ENCODE results near the gene ATP11A. TPM values are rescaled to one million over a fixed set of nuclear protein-coding genes. Genes with fewer than 3 reads are reported as not detected.
"Not testable (repeated sequence)": the region's sequence is repeated elsewhere in the genome, so short reads cannot be mapped to it uniquely, and the experiment has no call there.

ATP11A gene
- total and polyA plus RNA-seq, 9 donors, result 11.9 to 26.7 (median 21.3) TPM

- no peaks in the 10 kb centered on the region for H3K4me1 ChIP-seq (ENCODE audit: control insufficient read depth, insufficient read depth, low read length)
- H3K36me3 ChIP-seq (ENCODE audit: control insufficient read depth, insufficient read depth, low read length), result peaks cover 2% of the 10 kb centered on the region
- peaks cover 7% of the 10 kb centered on the region for H3K9me3 ChIP-seq (replicated peaks; ENCODE audit: control insufficient read depth, low read depth, low read length)
- 83% methylated on average over 1 of the region's 4 CpGs for WGBS (ENCODE audit: insufficient coverage)
- no peak overlapping the region for H3K4me3 ChIP-seq (ENCODE audit: low read length)
- H3K27me3 ChIP-seq (ENCODE audit: control insufficient read depth, insufficient read depth, low read length), result no peaks in the 10 kb centered on the region
- H3K27ac ChIP-seq (ENCODE audit: low read length), result no peak overlapping the region
- no peak for DNase-seq
Measured at GRCh38 chr13:112795277-112795676, 105.4 kb downstream of the ATP11A start.

- Histone ChIP-seq H3K4me3 (ENCODE audit: low read length) (no peak overlapping the region), H3K36me3 (ENCODE audit: control insufficient read depth, insufficient read depth, low read length) (peaks cover 2% of the 10 kb centered on the region), H3K27me3 (ENCODE audit: control insufficient read depth, insufficient read depth, low read length) (no peaks in the 10 kb centered on the region), H3K4me1 (ENCODE audit: control insufficient read depth, insufficient read depth, low read length) (no peaks in the 10 kb centered on the region), H3K27ac (ENCODE audit: low read length) (no peak overlapping the region), H3K9me3 (replicated peaks; ENCODE audit: control insufficient read depth, low read depth, low read length) (peaks cover 9% of the 10 kb centered on the region)
- WGBS (ENCODE audit: insufficient coverage), result 43% methylated on average over 2 of the region's 9 CpGs
- no peak for DNase-seq
Measured at GRCh38 chr13:112796190-112796915, 106.5 kb downstream of the ATP11A start.

- no peaks in the 10 kb centered on the region for H3K36me3 ChIP-seq (ENCODE audit: control insufficient read depth, insufficient read depth, low read length)
- no peak for DNase-seq
- no peak overlapping the region for H3K4me3 ChIP-seq (ENCODE audit: low read length)
- H3K4me1 ChIP-seq (ENCODE audit: control insufficient read depth, insufficient read depth, low read length), result no peaks in the 10 kb centered on the region
- H3K9me3 ChIP-seq (replicated peaks; ENCODE audit: control insufficient read depth, low read depth, low read length), result peaks cover 9% of the 10 kb centered on the region
- WGBS (ENCODE audit: insufficient coverage), result 100% methylated on average over 1 of the region's 1 CpG
- H3K27ac ChIP-seq (ENCODE audit: low read length), result no peak overlapping the region
- H3K27me3 ChIP-seq (ENCODE audit: control insufficient read depth, insufficient read depth, low read length), result no peaks in the 10 kb centered on the region
Measured at GRCh38 chr13:112799394-112799793, 109.6 kb downstream of the ATP11A start.

- H3K27me3 ChIP-seq (ENCODE audit: control insufficient read depth, insufficient read depth, low read length), result no peaks in the 10 kb centered on the region
- DNase-seq, result no peak
- WGBS (ENCODE audit: insufficient coverage), result no CpG with 5 or more reads among the region's 1 CpG
- no peak overlapping the region for H3K4me3 ChIP-seq (ENCODE audit: low read length)
- peaks cover 9% of the 10 kb centered on the region for H3K9me3 ChIP-seq (replicated peaks; ENCODE audit: control insufficient read depth, low read depth, low read length)
- H3K27ac ChIP-seq (ENCODE audit: low read length), result no peak overlapping the region
- H3K36me3 ChIP-seq (ENCODE audit: control insufficient read depth, insufficient read depth, low read length), result no peaks in the 10 kb centered on the region
- no peaks in the 10 kb centered on the region for H3K4me1 ChIP-seq (ENCODE audit: control insufficient read depth, insufficient read depth, low read length)
Measured at GRCh38 chr13:112800057-112800456, 110.2 kb downstream of the ATP11A start.

GRCh38 chr13:112800807-112801206 lies 111.0 kb downstream of the ATP11A start:
- not testable (repeated sequence) for H3K27me3 ChIP-seq (ENCODE audit: control insufficient read depth, insufficient read depth, low read length); H3K27ac ChIP-seq (ENCODE audit: low read length); H3K9me3 ChIP-seq (replicated peaks; ENCODE audit: control insufficient read depth, low read depth, low read length); DNase-seq; H3K4me1 ChIP-seq (ENCODE audit: control insufficient read depth, insufficient read depth, low read length); H3K36me3 ChIP-seq (ENCODE audit: control insufficient read depth, insufficient read depth, low read length); H3K4me3 ChIP-seq (ENCODE audit: low read length)
- WGBS (ENCODE audit: insufficient coverage), result no CpG with 5 or more reads among the region's 6 CpGs

GRCh38 chr13:112802802-112803195 lies 113.0 kb downstream of the ATP11A start:
- no peak for DNase-seq
- no CpG with 5 or more reads among the region's 2 CpGs for WGBS (ENCODE audit: insufficient coverage)
- Histone ChIP-seq H3K4me1 (ENCODE audit: control insufficient read depth, insufficient read depth, low read length) (no peaks in the 10 kb centered on the region), H3K4me3 (ENCODE audit: low read length) (no peak overlapping the region), H3K9me3 (replicated peaks; ENCODE audit: control insufficient read depth, low read depth, low read length) (peaks cover 9% of the 10 kb centered on the region), H3K36me3 (ENCODE audit: control insufficient read depth, insufficient read depth, low read length) (no peaks in the 10 kb centered on the region), H3K27ac (ENCODE audit: low read length) (no peak overlapping the region), H3K27me3 (ENCODE audit: control insufficient read depth, insufficient read depth, low read length) (no peaks in the 10 kb centered on the region)

- Histone ChIP-seq H3K4me3 (ENCODE audit: low read length) (no peak overlapping the region), H3K9me3 (replicated peaks; ENCODE audit: control insufficient read depth, low read depth, low read length) (peaks cover 9% of the 10 kb centered on the region), H3K4me1 (ENCODE audit: control insufficient read depth, insufficient read depth, low read length) (no peaks in the 10 kb centered on the region), H3K27me3 (ENCODE audit: control insufficient read depth, insufficient read depth, low read length) (no peaks in the 10 kb centered on the region), H3K36me3 (ENCODE audit: control insufficient read depth, insufficient read depth, low read length) (no peaks in the 10 kb centered on the region), H3K27ac (ENCODE audit: low read length) (no peak overlapping the region)
- 35% methylated on average over 2 of the region's 7 CpGs for WGBS (ENCODE audit: insufficient coverage)
- DNase-seq, result no peak
Measured at GRCh38 chr13:112803422-112803821, 113.6 kb downstream of the ATP11A start.

- H3K27me3 ChIP-seq (ENCODE audit: control insufficient read depth, insufficient read depth, low read length), result no peaks in the 10 kb centered on the region
- no peaks in the 10 kb centered on the region for H3K4me1 ChIP-seq (ENCODE audit: control insufficient read depth, insufficient read depth, low read length)
- peaks cover 5% of the 10 kb centered on the region for H3K9me3 ChIP-seq (replicated peaks; ENCODE audit: control insufficient read depth, low read depth, low read length)
- no CpG with 5 or more reads among the region's 5 CpGs for WGBS (ENCODE audit: insufficient coverage)
- H3K27ac ChIP-seq (ENCODE audit: low read length), result no peak overlapping the region
- H3K4me3 ChIP-seq (ENCODE audit: low read length), result no peak overlapping the region
- DNase-seq, result no peak
- no peaks in the 10 kb centered on the region for H3K36me3 ChIP-seq (ENCODE audit: control insufficient read depth, insufficient read depth, low read length)
Measured at GRCh38 chr13:112804374-112804773, 114.5 kb downstream of the ATP11A start.

GRCh38 chr13:112806739-112807652 lies 117.2 kb downstream of the ATP11A start:
- no peaks in the 10 kb centered on the region for H3K9me3 ChIP-seq (replicated peaks; ENCODE audit: control insufficient read depth, low read depth, low read length)
- WGBS (ENCODE audit: insufficient coverage), result 86% methylated on average over 35 of the region's 36 CpGs
- peaks cover 4% of the 10 kb centered on the region for H3K36me3 ChIP-seq (ENCODE audit: control insufficient read depth, insufficient read depth, low read length)
- no peaks in the 10 kb centered on the region for H3K27me3 ChIP-seq (ENCODE audit: control insufficient read depth, insufficient read depth, low read length)
- DNase-seq, result no peak
- H3K4me3 ChIP-seq (ENCODE audit: low read length), result no peak overlapping the region
- H3K27ac ChIP-seq (ENCODE audit: low read length), result no peak overlapping the region
- H3K4me1 ChIP-seq (ENCODE audit: control insufficient read depth, insufficient read depth, low read length), result no peaks in the 10 kb centered on the region

- Histone ChIP-seq H3K27ac (ENCODE audit: low read length) (no peak overlapping the region), H3K9me3 (replicated peaks; ENCODE audit: control insufficient read depth, low read depth, low read length) (no peaks in the 10 kb centered on the region), H3K4me3 (ENCODE audit: low read length) (no peak overlapping the region), H3K4me1 (ENCODE audit: control insufficient read depth, insufficient read depth, low read length) (peaks cover 4% of the 10 kb centered on the region), H3K36me3 (ENCODE audit: control insufficient read depth, insufficient read depth, low read length) (peaks cover 4% of the 10 kb centered on the region), H3K27me3 (ENCODE audit: control insufficient read depth, insufficient read depth, low read length) (no peaks in the 10 kb centered on the region)
- WGBS (ENCODE audit: insufficient coverage), result 79% methylated on average over 10 of the region's 24 CpGs
- DNase-seq, result no peak
Measured at GRCh38 chr13:112807653-112808376, 118.0 kb downstream of the ATP11A start.
